ENCODE data around the gene SLC13A4.

The SLC13A4 gene

GRCh38 chr7:135653340-135654080 lies 74.5 kb downstream of the SLC13A4 start:
- peak overlapping the region; percentile 65 for H2AFZ ChIP-seq
- H3K4me3 ChIP-seq (ENCODE audit: low read depth, low read length) = no peak overlapping the region
- H3K36me3 ChIP-seq (ENCODE audit: control insufficient read depth, insufficient read depth, low read length) = no peaks in the 10 kb centered on the region
- H3K79me2 ChIP-seq = no peaks in the 10 kb centered on the region
- H3K4me1 ChIP-seq = peaks cover 5% of the 10 kb centered on the region
- H3K27ac ChIP-seq = peak overlapping the region; percentile 3
- no peak overlapping the region for H3K4me2 ChIP-seq (ENCODE audit: low read length)
- no peaks in the 10 kb centered on the region for H3K27me3 ChIP-seq (ENCODE audit: control insufficient read depth, insufficient read depth, low read length)
- H3K9me3 ChIP-seq (ENCODE audit: control insufficient read depth, low read length) = no peaks in the 10 kb centered on the region
- TF ChIP-seq CTCF (IDR thresholded peaks at IDR 0.05) = no peak
- no peak overlapping the region for H3K9ac ChIP-seq

GRCh38 chr7:135650831-135651573 lies 77.0 kb downstream of the SLC13A4 start:
- TF ChIP-seq CTCF (IDR thresholded peaks at IDR 0.05) = no peak
- Histone ChIP-seq H2AFZ (no peak overlapping the region), H3K4me3 (ENCODE audit: low read depth, low read length) (no peak overlapping the region), H3K9me3 (ENCODE audit: control insufficient read depth, low read length) (no peaks in the 10 kb centered on the region), H3K36me3 (ENCODE audit: control insufficient read depth, insufficient read depth, low read length) (no peaks in the 10 kb centered on the region), H3K27me3 (ENCODE audit: control insufficient read depth, insufficient read depth, low read length) (no peaks in the 10 kb centered on the region), H3K9ac (no peak overlapping the region), H3K4me2 (ENCODE audit: low read length) (no peak overlapping the region), H3K4me1 (peaks cover 5% of the 10 kb centered on the region), H3K27ac (no peak overlapping the region), H3K79me2 (no peaks in the 10 kb centered on the region)

GRCh38 chr7:135648235-135648634 lies 79.8 kb downstream of the SLC13A4 start:
- Histone ChIP-seq H3K9ac (no peak overlapping the region), H3K79me2 (no peaks in the 10 kb centered on the region), H3K9me3 (ENCODE audit: control insufficient read depth, low read length) (no peaks in the 10 kb centered on the region), H2AFZ (no peak overlapping the region), H3K36me3 (ENCODE audit: control insufficient read depth, insufficient read depth, low read length) (no peaks in the 10 kb centered on the region), H3K4me1 (peaks cover 8% of the 10 kb centered on the region), H3K27me3 (ENCODE audit: control insufficient read depth, insufficient read depth, low read length) (no peaks in the 10 kb centered on the region), H3K4me2 (ENCODE audit: low read length) (no peak overlapping the region), H3K4me3 (ENCODE audit: low read depth, low read length) (no peak overlapping the region), H3K27ac (no peak overlapping the region)
- TF ChIP-seq CTCF (IDR thresholded peaks at IDR 0.05) = no peak

- H3K4me2 ChIP-seq (ENCODE audit: low read length) = no peak overlapping the region
- no peak overlapping the region for H3K4me3 ChIP-seq (ENCODE audit: low read depth, low read length)
- H3K9ac ChIP-seq = no peak overlapping the region
- H3K36me3 ChIP-seq (ENCODE audit: control insufficient read depth, insufficient read depth, low read length) = no peaks in the 10 kb centered on the region
- no peak overlapping the region for H2AFZ ChIP-seq
- H3K27me3 ChIP-seq (ENCODE audit: control insufficient read depth, insufficient read depth, low read length) = no peaks in the 10 kb centered on the region
- peaks cover 5% of the 10 kb centered on the region for H3K4me1 ChIP-seq
- no peak overlapping the region for H3K27ac ChIP-seq
- no peaks in the 10 kb centered on the region for H3K79me2 ChIP-seq
- no peak for TF ChIP-seq CTCF (IDR thresholded peaks at IDR 0.05)
- no peaks in the 10 kb centered on the region for H3K9me3 ChIP-seq (ENCODE audit: control insufficient read depth, low read length)
Observed at GRCh38 chr7:135647755-135648154, 80.2 kb downstream of the SLC13A4 start.
